ENCODE measurements around the gene DCUN1D4.

DNA sequence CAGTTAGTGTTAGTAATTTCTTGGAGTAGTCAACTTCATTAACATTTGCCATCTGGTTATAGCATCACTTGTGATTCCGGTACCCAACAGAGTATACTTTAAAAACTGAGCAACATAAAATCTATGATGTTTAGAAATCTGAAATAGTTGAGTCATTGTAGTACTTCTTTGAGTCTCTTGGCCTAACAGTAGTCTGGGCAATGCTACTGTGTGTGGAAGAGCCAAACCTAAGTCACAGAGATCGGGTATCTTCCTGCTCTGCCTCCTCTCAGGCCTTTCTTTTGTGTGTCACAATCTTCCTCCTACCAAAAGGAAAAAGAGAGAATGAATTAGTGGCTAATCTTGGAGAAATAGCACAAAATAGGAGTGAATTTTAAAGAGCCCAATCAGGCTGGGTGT lies 25.5 kb downstream of the DCUN1D4 start:
- TF ChIP-seq POLR2A (IDR thresholded peaks at IDR 0.05; ENCODE audit: low read length), result no peak
- no peak for TF ChIP-seq GATA1 (IDR thresholded peaks at IDR 0.05; ENCODE audit: low read depth, low read length)

Measured in erythroblast (primary cell).